WTC11 (cell line): ENCODE data around the gene TRABD. TPM values are rescaled to one million over a fixed set of nuclear protein-coding genes. Genes with fewer than 3 reads are reported as not detected.

ENCODE experiments used
- ATAC-seq: fragments of 200-7000 bp; cut with Tn5 transposase; 2 replicates; pipeline ENCODE4 v1.10.0; 2021; ENCODE audit warnings: mild to moderate bottlenecking, moderate library complexity
- CTCF ChIA-PET: fragments of 300-600 bp; sonication (Branson Sonifier 250); formaldehyde crosslinking; loops from one replicate; lab custom pipeline; 2021; ENCODE audit warnings: antibody characterized with exemption; lab: Charles Lee
- POLR2A ChIA-PET: fragments of 350-600 bp; sonication (Branson Sonifier 250); formaldehyde crosslinking; loops from one replicate; lab custom pipeline; 2021; ENCODE audit warnings: antibody characterized with exemption; lab: Charles Lee
- DNase-seq: peaks from one replicate; pipeline ENCODE4 v3.0.0; 2021; ENCODE audit warnings: low spot score
- H3K27ac Mint-ChIP-seq: 2 replicates; pipeline ENCODE4 v1.8.0; 2021; ENCODE audit warnings: mixed read lengths
- H3K27me3 Mint-ChIP-seq: 2 replicates; pipeline ENCODE4 v1.8.0; 2021; ENCODE audit warnings: low read depth, mild to moderate bottlenecking, moderate library complexity, mixed read lengths
- H3K36me3 Mint-ChIP-seq: 2 replicates; pipeline ENCODE4 v1.8.0; 2021; ENCODE audit warnings: mixed read lengths
- H3K4me1 Mint-ChIP-seq: 2 replicates; pipeline ENCODE4 v1.8.0; 2022; ENCODE audit warnings: mixed read lengths
- H3K4me3 Mint-ChIP-seq: 2 replicates; pipeline ENCODE4 v1.8.0; 2021; ENCODE audit warnings: mild to moderate bottlenecking, moderate library complexity, mixed read lengths
- H3K9me3 Mint-ChIP-seq: 2 replicates; pipeline ENCODE4 v1.8.0; 2021; ENCODE audit warnings: mixed read lengths
- AFF4 ChIP-seq: sonication (generic); formaldehyde crosslinking; IDR thresholded peaks from 2 replicates; pipeline ENCODE4 v1.8.1; 2023; ENCODE audit warnings: mild to moderate bottlenecking, missing genetic modification reagents, borderline replicate concordance
- CDX4 ChIP-seq: fragments of 250-450 bp; sonication (Bioruptor Pico); IDR thresholded peaks from 2 replicates; pipeline ENCODE4 v1.9.0; 2021; ENCODE audit warnings: moderate library complexity, mild to moderate bottlenecking, inconsistent platforms, borderline replicate concordance
- CREB1 ChIP-seq: sonication (generic); formaldehyde crosslinking; IDR thresholded peaks from 2 replicates; pipeline ENCODE4 v1.8.0; 2023; ENCODE audit warnings: mild to moderate bottlenecking, missing genetic modification reagents
- ELF4 ChIP-seq: sonication (generic); formaldehyde crosslinking; IDR thresholded peaks from 2 replicates; pipeline ENCODE4 v1.8.1; 2022; ENCODE audit warnings: low read depth, mild to moderate bottlenecking, moderate library complexity, missing genetic modification reagents
- NR3C1 ChIP-seq: sonication (generic); formaldehyde crosslinking; conservative IDR thresholded peaks from 2 replicates; pipeline ENCODE4 v1.8.1; 2023; ENCODE audit warnings: low read depth, mild to moderate bottlenecking, missing genetic modification reagents
- SMAD4 ChIP-seq: sonication (generic); formaldehyde crosslinking; IDR thresholded peaks from 2 replicates; pipeline ENCODE4 v1.8.0; 2022; ENCODE audit warnings: mild to moderate bottlenecking, missing genetic modification reagents
- SP1 ChIP-seq: sonication (generic); formaldehyde crosslinking; conservative IDR thresholded peaks from 2 replicates; pipeline ENCODE4 v1.8.1; 2022; ENCODE audit warnings: missing genetic modification reagents
- TEAD4 ChIP-seq: sonication (generic); formaldehyde crosslinking; IDR thresholded peaks from 2 replicates; pipeline ENCODE4 v1.8.0; 2022; ENCODE audit warnings: mild to moderate bottlenecking, missing genetic modification reagents
- USF2 ChIP-seq: sonication (generic); formaldehyde crosslinking; IDR thresholded peaks from 2 replicates; pipeline ENCODE4 v1.8.1; 2023; ENCODE audit warnings: mild to moderate bottlenecking, missing genetic modification reagents, moderate library complexity
- total RNA-seq: library from RNA; stranded (reverse); gene quantifications from 3 replicates; pipeline ENCODE4 v1.2.3, GENCODE V29; 2021
- TF ChIP-seq, protein P1 (sequence below): fragments of 250-450 bp; sonication (Bioruptor Pico); conservative IDR thresholded peaks from 2 replicates; pipeline ENCODE4 v1.9.0; 2021; ENCODE audit warnings: mild to moderate bottlenecking
- TF ChIP-seq, protein P2 (sequence below): sonication (generic); formaldehyde crosslinking; IDR thresholded peaks from 2 replicates; pipeline ENCODE4 v1.8.0; 2022; ENCODE audit warnings: mild to moderate bottlenecking, missing genetic modification reagents
- TF ChIP-seq, protein P3 (sequence below): sonication (generic); formaldehyde crosslinking; IDR thresholded peaks from 2 replicates; pipeline ENCODE4 v1.8.1; 2022; ENCODE audit warnings: low read depth, missing genetic modification reagents, borderline replicate concordance

The TRABD gene
- total RNA-seq, 1 experiment from 2014 or later: 90.4 TPM

DNA sequence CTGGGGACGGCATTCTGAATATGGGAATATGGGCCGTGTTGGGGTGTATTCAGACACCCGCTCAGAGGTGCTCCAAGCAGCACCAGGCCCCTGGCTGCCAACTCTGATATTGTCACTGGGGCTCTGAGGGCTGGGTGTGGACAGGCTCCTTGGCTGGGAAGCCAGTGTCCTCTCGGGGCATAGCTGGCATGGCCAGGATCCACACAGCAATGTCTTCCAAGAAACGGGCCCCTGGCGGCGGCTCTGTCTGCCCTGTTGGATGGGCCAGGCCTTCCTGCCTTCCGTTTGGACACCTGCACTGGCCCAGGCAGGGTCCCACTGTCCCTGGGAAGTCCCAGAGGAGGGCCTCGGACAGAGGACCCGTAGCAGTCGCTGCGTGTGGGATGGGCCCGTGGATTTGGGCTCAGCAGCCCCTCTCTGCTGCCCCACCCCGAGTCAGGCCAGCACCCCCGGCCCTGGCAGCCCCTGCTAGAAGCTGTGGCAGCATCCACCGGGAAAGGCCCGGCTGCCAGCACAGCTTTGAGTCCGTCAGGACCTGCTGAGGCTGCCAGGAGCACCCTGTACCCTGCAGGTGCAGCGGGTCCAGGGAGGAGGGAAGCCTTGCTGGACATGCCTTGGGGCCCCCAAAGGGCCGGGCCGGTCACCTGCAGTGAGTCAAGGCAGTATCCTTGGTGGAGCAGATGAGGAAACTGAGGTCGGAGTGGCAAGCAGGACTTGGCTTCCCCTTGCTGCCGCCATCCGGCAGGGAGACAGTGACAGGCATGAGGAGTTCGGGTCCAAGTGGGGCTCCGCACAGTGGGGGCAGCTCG, 11.1 kb upstream of the TRABD start (continued):
- TF ChIP-seq AFF4 (no peak), ELF4 (CRISPR knock-in tag) (no peak)

DNA sequence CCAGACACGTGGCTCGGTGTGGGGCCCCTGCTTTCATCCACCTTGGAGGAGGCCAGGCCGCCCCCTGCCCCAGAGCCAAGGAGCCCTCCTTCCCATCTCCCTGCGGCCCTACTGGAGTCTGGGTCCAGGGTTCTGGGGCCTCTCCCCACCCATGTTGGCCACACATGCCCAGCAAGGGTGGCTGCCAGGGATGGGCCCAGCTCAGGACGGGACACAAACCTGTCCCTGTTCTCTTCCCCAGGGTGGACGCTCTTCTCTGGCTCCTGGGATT, 10.6 kb upstream of the TRABD start:
- Mint-ChIP-seq H3K4me3 (no peak overlapping the region), H3K27me3 (peaks cover 5% of the 10 kb centered on the region), H3K27ac (no peak overlapping the region), H3K9me3 (no peaks in the 10 kb centered on the region), H3K36me3 (no peaks in the 10 kb centered on the region), H3K4me1 (peaks cover 3% of the 10 kb centered on the region; the same call in 1 of the 2 replicates)
- CTCF ChIA-PET: interaction anchor here (1.1 kb wide), 1 partner anchor 26 kb away, joined by 5 read pairs; no protein-coding TSS in a partner anchor
- ATAC-seq: no peak
- POLR2A ChIA-PET: no interaction called here
- no peak for DNase-seq
- no peak for TF ChIP-seq CREB1
- TF ChIP-seq, protein P1, sequence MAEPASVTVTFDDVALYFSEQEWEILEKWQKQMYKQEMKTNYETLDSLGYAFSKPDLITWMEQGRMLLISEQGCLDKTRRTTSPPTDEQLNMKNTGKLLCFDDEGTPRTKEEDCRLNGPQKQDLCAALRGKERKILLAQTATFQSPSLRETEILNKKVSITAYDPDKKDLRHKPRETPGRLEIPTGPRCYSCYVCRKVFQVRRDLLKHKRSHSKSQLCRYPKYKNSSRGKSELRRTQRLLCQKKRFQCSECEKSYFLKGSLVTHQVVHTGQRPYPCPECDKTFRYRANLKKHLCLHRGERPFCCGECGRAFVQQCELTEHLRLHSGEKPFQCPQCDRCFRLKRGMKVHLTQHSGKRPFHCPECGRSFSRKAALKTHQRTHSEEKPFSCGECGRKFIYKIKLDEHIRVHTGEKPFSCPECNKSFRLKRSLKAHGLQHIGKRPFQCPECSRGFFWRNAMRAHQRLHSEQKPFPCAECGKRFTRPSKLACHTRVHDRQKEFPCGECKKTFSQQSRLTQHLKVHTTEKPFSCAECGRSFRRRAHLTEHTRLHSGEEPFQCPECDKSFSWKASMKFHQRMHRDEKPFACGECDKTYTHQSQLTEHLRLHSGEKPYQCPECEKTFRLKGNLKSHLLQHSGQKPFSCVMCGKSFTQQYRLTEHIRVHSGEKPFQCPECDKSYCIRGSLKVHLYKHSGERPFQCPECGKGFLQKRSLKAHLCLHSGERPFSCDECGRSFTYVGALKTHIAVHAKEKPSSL (CRISPR knock-in tag): no peak
- no peak for TF ChIP-seq CDX4 (CRISPR knock-in tag)
- no peak for TF ChIP-seq SMAD4 (CRISPR knock-in tag)
- TF ChIP-seq, protein P2, sequence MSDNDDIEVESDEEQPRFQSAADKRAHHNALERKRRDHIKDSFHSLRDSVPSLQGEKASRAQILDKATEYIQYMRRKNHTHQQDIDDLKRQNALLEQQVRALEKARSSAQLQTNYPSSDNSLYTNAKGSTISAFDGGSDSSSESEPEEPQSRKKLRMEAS (CRISPR knock-in tag): no peak
- TF ChIP-seq, protein P3, sequence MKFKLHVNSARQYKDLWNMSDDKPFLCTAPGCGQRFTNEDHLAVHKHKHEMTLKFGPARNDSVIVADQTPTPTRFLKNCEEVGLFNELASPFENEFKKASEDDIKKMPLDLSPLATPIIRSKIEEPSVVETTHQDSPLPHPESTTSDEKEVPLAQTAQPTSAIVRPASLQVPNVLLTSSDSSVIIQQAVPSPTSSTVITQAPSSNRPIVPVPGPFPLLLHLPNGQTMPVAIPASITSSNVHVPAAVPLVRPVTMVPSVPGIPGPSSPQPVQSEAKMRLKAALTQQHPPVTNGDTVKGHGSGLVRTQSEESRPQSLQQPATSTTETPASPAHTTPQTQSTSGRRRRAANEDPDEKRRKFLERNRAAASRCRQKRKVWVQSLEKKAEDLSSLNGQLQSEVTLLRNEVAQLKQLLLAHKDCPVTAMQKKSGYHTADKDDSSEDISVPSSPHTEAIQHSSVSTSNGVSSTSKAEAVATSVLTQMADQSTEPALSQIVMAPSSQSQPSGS: no peak
- no peak for TF ChIP-seq TEAD4 (CRISPR knock-in tag)
- TF ChIP-seq USF2 (CRISPR knock-in tag): no peak
- no peak for TF ChIP-seq NR3C1
- no peak for TF ChIP-seq SP1 (CRISPR knock-in tag)
